ENCODE measurements around the gene OOSP2.

Gene OOSP2

GRCh38 chr11:60077216-60077817 is 37.1 kb downstream of the OOSP2 start:
- no peak for DNase-seq
- in situ Hi-C loops (cut with MboI; ENCODE audit: low pct_unique_long_range_greater_than_20kb, low sequenced_read_pairs) = no loop called here

- in situ Hi-C loops (cut with MboI; ENCODE audit: low pct_unique_long_range_greater_than_20kb, low sequenced_read_pairs) = no loop called here
- DNase-seq = no peak
Observed at GRCh38 chr11:60077981-60078380, 37.8 kb downstream of the OOSP2 start.

- DNase-seq = no peak
- in situ Hi-C loops (cut with MboI; ENCODE audit: low pct_unique_long_range_greater_than_20kb, low sequenced_read_pairs) = no loop called here
Observed at GRCh38 chr11:60078745-60079144, 38.5 kb downstream of the OOSP2 start.

- no peak for DNase-seq
- in situ Hi-C loops (cut with MboI; ENCODE audit: low pct_unique_long_range_greater_than_20kb, low sequenced_read_pairs) = no loop called here
Observed at GRCh38 chr11:60080535-60080934, 40.3 kb downstream of the OOSP2 start.

- in situ Hi-C loops (cut with MboI; ENCODE audit: low pct_unique_long_range_greater_than_20kb, low sequenced_read_pairs) = no loop called here
- DNase-seq = no peak
Observed at GRCh38 chr11:60084631-60085273, 44.5 kb downstream of the OOSP2 start.

GRCh38 chr11:60085909-60086308 is 45.7 kb downstream of the OOSP2 start:
- no peak for DNase-seq
- in situ Hi-C loops (cut with MboI; ENCODE audit: low pct_unique_long_range_greater_than_20kb, low sequenced_read_pairs) = no loop called here

- DNase-seq = no peak
- in situ Hi-C loops (cut with MboI; ENCODE audit: low pct_unique_long_range_greater_than_20kb, low sequenced_read_pairs) = no loop called here
Observed at GRCh38 chr11:60087239-60087638, 47.0 kb downstream of the OOSP2 start.

- in situ Hi-C loops (cut with MboI; ENCODE audit: low pct_unique_long_range_greater_than_20kb, low sequenced_read_pairs) = no loop called here
- no peak for DNase-seq
Observed at GRCh38 chr11:60088364-60088763, 48.2 kb downstream of the OOSP2 start, which contains the start of gene MS4A2. Gene MS4A2 (plus strand): TSS chr11:60088664. CDS start chr11:60088766, 102 bp downstream.

- DNase-seq = no peak
- in situ Hi-C loops (cut with MboI; ENCODE audit: low pct_unique_long_range_greater_than_20kb, low sequenced_read_pairs) = no loop called here
Observed at GRCh38 chr11:60095477-60096120, 55.4 kb downstream of the OOSP2 start.

- in situ Hi-C loops (cut with MboI; ENCODE audit: low pct_unique_long_range_greater_than_20kb, low sequenced_read_pairs) = no loop called here
- no peak for DNase-seq
Observed at GRCh38 chr11:60097189-60097588, 57.0 kb downstream of the OOSP2 start.
